Panc1 (cell line): ENCODE measurements around the gene ADGRV1. TPM values are rescaled to one million over a fixed set of nuclear protein-coding genes. Genes with fewer than 3 reads are reported as not detected.

Source experiments
- total RNA-seq: library from RNA; stranded (reverse); gene quantifications from one replicate; pipeline ENCODE4 v1.2.1, GENCODE V29; 2021; ENCODE audit not compliant: unreplicated experiment

ADGRV1 gene
- total RNA-seq, 1 experiment from 2014 or later: 0.49 TPM

Other genes with a start within 250 kb of the ADGRV1 start
- 30.6 TPM for gene CETN3, start 149.0 kb upstream of the ADGRV1 start, total RNA-seq
- gene MBLAC2, start 84.0 kb upstream of the ADGRV1 start, total RNA-seq: 5.9 TPM
- 23.4 TPM for gene POLR3G, start 83.9 kb upstream of the ADGRV1 start, total RNA-seq
- 16.0 TPM for gene LYSMD3, start 29.2 kb upstream of the ADGRV1 start, total RNA-seq